ENCODE data around the gene OLIG3. TPM values are rescaled to one million over a fixed set of nuclear protein-coding genes. Genes with fewer than 3 reads are reported as not detected.
A peak's percentile ranks its signal among the peaks of the same experiment; 100 is the strongest.

OLIG3 gene
- total RNA-seq, 3 donors from 2014 or later: not detected

DNA sequence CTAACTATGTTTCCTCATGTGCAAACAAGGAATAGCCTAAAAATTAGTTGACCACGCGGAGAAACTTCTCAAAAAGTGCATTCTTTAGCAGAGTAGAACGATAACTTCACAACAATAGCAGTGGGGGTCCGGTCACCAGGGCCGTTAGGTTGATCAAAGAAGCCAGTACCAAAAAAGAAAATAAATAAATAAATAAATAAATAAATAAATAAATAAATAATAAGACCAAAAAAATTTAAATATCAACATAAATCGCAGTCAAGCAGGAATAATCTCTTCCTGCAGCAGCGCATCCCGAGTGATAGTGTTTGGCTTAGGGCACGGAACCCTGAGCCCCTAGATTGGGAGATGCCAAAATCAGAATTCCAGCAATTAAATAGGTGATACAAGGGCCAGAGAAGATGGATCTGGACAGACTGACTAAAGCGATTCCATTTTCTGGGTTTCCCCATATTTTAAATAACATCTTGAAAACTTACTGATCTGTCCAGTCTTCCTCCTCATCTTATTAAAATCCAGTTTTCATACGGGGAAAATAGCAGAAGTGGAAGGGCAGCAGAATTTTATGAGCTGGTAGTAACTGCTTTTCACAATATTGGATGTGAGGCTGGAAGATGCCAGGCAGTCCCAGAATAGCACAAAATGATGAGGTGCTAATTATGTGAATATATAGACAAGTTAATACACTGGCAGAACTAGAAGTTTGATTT is 4.4 kb upstream of the OLIG3 start:
- Histone ChIP-seq H3K9me3 (no peaks in the 10 kb centered on the region), H3K4me3 (no peak overlapping the region), H3K4me1 (ENCODE audit: low read depth) (peaks cover 10% of the 10 kb centered on the region), H3K36me3 (ENCODE audit: low read depth) (no peaks in the 10 kb centered on the region)
- intact Hi-C loops (cut with DNase I, micrococcal nuclease): no loop called here
- DNase-seq (no peak), ATAC-seq (no peak)
- TF ChIP-seq, protein P1, sequence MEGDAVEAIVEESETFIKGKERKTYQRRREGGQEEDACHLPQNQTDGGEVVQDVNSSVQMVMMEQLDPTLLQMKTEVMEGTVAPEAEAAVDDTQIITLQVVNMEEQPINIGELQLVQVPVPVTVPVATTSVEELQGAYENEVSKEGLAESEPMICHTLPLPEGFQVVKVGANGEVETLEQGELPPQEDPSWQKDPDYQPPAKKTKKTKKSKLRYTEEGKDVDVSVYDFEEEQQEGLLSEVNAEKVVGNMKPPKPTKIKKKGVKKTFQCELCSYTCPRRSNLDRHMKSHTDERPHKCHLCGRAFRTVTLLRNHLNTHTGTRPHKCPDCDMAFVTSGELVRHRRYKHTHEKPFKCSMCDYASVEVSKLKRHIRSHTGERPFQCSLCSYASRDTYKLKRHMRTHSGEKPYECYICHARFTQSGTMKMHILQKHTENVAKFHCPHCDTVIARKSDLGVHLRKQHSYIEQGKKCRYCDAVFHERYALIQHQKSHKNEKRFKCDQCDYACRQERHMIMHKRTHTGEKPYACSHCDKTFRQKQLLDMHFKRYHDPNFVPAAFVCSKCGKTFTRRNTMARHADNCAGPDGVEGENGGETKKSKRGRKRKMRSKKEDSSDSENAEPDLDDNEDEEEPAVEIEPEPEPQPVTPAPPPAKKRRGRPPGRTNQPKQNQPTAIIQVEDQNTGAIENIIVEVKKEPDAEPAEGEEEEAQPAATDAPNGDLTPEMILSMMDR (IDR thresholded peaks at IDR 0.05): no peak

DNA sequence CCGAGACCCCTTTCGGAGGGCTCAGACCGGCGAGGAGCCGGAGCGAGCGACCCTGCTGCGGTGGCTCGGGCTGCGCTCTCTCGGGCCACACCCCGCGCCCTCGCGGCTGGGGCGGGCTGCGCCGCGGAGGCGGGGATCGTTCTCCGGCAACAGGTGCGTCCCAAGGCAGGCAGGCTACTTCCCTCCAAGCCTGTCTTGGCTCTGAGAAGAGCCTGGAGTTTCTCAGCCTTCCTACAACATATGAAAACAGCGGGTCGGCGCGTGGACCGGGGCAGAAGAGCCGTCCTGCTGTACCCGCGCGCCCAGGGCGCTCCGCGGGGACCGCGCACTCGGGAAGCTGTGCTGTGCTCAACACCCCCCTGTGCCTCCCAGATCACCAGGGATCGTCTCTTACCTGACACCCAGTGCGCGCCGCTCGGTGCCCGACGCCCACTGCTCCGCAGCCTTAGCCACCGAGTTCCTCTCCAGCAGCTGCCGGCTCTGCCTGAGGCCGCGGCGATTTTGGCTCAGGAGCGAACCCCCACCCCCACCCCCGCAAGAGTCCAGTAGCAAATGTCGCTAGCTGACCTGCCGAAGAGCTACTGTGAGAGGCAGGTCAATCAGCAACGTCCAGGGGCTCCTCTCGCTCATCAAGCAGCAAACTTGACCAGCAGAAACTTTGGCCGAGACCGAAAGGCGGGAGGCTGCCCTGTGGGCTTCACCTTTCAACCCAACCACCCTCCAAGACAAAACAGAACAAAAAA is 3.7 kb upstream of the OLIG3 start:
- DNase-seq (peak in 2 of 3 donors; percentile 36 to 38), ATAC-seq (peak; percentile 65)
- Histone ChIP-seq H3K9me3 (no peaks in the 10 kb centered on the region), H3K4me1 (ENCODE audit: low read depth) (peaks cover 16% of the 10 kb centered on the region), H3K36me3 (ENCODE audit: low read depth) (no peaks in the 10 kb centered on the region), H3K4me3 (no peak overlapping the region)
- intact Hi-C loops (cut with DNase I, micrococcal nuclease): no loop called here
- TF ChIP-seq, protein P1 (IDR thresholded peaks at IDR 0.05): no peak

DNA sequence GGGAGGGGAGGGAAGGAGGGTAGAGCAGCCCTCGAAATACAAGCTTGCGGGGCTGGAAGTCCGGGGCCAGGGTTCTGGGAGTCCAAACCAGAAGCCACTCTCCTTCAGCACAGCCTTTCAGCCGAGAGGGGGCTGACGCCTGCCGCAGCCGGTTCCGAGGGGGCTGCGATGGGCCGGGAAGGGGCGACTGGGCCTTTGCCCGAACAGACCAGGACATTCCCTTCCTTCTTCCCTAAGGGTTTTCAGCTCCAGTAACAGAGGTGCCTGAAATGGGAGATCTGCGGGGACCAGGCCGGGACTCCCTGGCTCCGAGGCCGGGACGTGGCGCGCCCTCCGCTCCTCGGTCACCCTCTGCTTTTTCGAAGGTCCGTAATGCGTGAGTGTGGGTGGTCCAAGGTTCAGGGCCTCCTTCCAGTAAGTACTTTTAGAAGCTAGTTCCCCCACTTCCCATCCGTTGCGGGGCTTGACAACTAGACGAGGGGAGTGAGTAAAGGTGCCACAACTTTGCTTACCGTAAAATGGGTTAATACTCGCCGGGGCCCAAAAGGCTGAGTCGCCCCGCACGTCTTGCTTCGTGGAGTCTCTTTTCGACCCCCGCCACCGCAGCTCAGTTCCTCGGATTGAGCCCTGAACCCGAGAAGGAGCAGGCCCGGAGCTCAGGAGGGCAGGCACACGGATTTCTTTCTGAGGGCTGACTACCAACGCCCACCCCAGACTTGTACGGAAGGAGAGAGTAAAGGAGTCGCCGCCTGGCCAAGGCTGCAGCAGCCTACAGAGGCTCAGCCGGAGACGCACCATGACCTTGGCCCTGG is 2.9 kb upstream of the OLIG3 start:
- Histone ChIP-seq H3K4me3 (no peak overlapping the region), H3K4me1 (ENCODE audit: low read depth) (peaks cover 18% of the 10 kb centered on the region), H3K9me3 (no peaks in the 10 kb centered on the region), H3K36me3 (ENCODE audit: low read depth) (no peaks in the 10 kb centered on the region)
- TF ChIP-seq, protein P1 (IDR thresholded peaks at IDR 0.05): no peak
- ATAC-seq: peak; percentile 27
- intact Hi-C loops (cut with DNase I, micrococcal nuclease): no loop called here
- DNase-seq: no peak

DNA sequence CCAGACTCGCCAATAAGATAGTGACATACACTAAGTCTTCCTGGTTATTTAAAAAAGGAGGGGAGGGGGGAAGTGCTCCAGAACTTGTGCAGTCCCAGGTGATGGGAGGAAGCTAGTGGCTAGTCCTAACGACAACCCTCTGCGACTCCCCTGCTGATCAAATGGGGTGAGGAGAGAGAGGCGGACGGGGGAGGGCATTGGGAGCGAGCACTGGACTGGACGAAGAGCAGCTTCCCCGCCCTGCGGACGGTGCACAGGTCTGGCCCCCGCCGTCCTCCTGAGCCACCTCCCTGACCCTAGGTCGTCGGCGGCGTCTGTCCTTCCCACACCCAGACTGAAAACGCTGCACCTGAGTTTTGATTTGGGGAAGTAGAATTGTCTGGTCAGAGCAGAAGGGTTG is 2.2 kb upstream of the OLIG3 start:
- Histone ChIP-seq H3K4me1 (ENCODE audit: low read depth) (peaks cover 18% of the 10 kb centered on the region), H3K4me3 (no peak overlapping the region), H3K36me3 (ENCODE audit: low read depth) (no peaks in the 10 kb centered on the region), H3K9me3 (no peaks in the 10 kb centered on the region)
- ATAC-seq: no peak
- TF ChIP-seq, protein P1 (IDR thresholded peaks at IDR 0.05): no peak
- intact Hi-C loops (cut with DNase I, micrococcal nuclease): no loop called here
- no peak for DNase-seq

DNA sequence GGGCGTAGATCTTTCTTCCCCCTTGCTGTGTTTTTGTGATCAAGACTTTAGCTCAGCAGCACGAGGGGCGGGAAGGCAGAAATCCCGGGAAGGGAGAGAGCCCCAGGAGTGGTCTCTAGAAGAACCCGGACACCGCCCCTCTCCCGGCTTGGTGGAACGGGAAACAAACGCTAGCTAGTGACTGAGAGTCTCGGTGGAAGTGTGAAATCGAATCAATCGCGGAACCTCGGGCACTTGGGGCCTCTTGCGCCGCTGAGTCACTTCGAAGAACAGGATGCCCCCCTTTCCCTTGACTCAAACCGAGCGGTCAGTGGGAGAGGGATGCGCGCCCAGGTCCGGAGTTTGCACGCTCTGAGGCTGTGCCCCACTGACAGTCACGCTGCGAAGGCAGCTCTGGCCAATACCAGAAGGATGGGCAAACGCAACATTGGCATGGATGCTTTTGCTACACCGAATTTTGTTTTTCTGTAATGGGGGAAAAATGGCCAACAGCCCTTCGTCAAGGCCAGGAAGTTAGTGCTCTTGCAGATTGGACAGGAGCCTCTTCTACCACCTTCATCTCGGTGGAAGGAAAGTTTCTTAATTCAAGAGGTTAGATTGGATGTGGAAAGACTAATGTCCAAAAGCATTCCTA is 1.6 kb upstream of the OLIG3 start:
- H3K36me3 ChIP-seq (ENCODE audit: low read depth): no peaks in the 10 kb centered on the region
- H3K4me1 ChIP-seq (ENCODE audit: low read depth): peaks cover 18% of the 10 kb centered on the region
- H3K4me3 ChIP-seq: no peak overlapping the region
- no peak for ATAC-seq
- DNase-seq: no peak
- no peaks in the 10 kb centered on the region for H3K9me3 ChIP-seq
- TF ChIP-seq, protein P1 (IDR thresholded peaks at IDR 0.05): no peak
- intact Hi-C loops (cut with DNase I, micrococcal nuclease): no loop called here
